ENCODE measurements around the gene MYOM3. TPM values are rescaled to one million over a fixed set of nuclear protein-coding genes. Genes with fewer than 3 reads are reported as not detected.

The MYOM3 gene
- total RNA-seq, 1 experiment from 2014 or later, result 0.05 TPM

DNA sequence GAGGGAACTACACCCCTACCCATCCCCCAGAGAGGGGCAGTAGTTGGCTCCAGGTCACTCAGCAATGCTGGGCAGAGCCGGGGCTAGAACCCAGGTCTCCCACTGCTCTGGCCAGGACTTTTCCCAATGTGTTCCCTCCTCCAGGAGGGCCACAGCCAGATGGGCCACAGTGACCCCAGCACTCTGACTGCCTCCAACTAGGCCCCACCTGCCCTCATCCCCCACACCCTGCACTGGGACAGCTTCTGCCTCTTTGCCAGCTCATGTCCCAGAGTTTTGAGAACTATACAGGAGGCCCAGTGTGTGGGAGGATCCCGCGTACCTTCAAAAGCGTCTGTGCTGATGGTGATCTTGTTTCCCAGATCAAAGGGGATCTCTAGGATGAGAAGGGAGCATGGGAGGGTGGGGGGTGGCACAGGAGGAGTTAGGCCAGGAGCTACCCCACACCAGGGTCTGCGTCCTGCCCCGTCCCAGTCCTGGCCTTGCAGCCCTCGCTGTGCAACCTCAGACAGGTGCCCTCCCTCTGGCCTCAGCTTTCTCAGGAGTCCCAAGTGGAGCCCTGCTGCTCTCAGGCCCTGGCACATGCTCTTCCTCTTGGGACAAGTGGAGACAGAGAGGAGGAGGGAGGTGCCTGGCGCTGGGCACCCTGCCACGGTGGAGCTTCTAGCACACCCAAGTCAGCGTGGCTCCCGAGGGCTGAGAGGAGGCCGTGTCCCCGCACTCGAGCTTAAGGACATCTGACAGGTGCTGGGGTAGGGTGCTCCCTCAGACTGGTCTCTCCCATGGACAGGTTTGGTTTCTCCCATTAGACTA is 22.0 kb downstream of the MYOM3 start:
- ATAC-seq (no peak), DNase-seq (ENCODE audit: low read depth, low spot score) (no peak)
- no peak for TF ChIP-seq SIN3A (IDR thresholded peaks at IDR 0.05; ENCODE audit: borderline replicate concordance, insufficient read depth, low read depth, low read length)
- no peak for TF ChIP-seq TCF7L2 (IDR thresholded peaks at IDR 0.05; ENCODE audit: low read depth, low read length)
- TF ChIP-seq, protein P1, sequence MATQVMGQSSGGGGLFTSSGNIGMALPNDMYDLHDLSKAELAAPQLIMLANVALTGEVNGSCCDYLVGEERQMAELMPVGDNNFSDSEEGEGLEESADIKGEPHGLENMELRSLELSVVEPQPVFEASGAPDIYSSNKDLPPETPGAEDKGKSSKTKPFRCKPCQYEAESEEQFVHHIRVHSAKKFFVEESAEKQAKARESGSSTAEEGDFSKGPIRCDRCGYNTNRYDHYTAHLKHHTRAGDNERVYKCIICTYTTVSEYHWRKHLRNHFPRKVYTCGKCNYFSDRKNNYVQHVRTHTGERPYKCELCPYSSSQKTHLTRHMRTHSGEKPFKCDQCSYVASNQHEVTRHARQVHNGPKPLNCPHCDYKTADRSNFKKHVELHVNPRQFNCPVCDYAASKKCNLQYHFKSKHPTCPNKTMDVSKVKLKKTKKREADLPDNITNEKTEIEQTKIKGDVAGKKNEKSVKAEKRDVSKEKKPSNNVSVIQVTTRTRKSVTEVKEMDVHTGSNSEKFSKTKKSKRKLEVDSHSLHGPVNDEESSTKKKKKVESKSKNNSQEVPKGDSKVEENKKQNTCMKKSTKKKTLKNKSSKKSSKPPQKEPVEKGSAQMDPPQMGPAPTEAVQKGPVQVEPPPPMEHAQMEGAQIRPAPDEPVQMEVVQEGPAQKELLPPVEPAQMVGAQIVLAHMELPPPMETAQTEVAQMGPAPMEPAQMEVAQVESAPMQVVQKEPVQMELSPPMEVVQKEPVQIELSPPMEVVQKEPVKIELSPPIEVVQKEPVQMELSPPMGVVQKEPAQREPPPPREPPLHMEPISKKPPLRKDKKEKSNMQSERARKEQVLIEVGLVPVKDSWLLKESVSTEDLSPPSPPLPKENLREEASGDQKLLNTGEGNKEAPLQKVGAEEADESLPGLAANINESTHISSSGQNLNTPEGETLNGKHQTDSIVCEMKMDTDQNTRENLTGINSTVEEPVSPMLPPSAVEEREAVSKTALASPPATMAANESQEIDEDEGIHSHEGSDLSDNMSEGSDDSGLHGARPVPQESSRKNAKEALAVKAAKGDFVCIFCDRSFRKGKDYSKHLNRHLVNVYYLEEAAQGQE (IDR thresholded peaks at IDR 0.05; ENCODE audit: insufficient read depth in 1 of 2, low read depth in 2 of 2, low read length in 1 of 2), result no peak
- TF ChIP-seq, protein P2, sequence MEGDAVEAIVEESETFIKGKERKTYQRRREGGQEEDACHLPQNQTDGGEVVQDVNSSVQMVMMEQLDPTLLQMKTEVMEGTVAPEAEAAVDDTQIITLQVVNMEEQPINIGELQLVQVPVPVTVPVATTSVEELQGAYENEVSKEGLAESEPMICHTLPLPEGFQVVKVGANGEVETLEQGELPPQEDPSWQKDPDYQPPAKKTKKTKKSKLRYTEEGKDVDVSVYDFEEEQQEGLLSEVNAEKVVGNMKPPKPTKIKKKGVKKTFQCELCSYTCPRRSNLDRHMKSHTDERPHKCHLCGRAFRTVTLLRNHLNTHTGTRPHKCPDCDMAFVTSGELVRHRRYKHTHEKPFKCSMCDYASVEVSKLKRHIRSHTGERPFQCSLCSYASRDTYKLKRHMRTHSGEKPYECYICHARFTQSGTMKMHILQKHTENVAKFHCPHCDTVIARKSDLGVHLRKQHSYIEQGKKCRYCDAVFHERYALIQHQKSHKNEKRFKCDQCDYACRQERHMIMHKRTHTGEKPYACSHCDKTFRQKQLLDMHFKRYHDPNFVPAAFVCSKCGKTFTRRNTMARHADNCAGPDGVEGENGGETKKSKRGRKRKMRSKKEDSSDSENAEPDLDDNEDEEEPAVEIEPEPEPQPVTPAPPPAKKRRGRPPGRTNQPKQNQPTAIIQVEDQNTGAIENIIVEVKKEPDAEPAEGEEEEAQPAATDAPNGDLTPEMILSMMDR (IDR thresholded peaks at IDR 0.05), result no peak
- no peak for TF ChIP-seq POLR2AphosphoS5 (IDR thresholded peaks at IDR 0.05; ENCODE audit: low read depth, low read length)
- no peaks in the 10 kb centered on the region for H3K4me1 ChIP-seq (ENCODE audit: control insufficient read depth, insufficient read depth, low read length)
- ChIA-PET CTCF (no interaction called here), POLR2A (no interaction called here)
- no peaks in the 10 kb centered on the region for H3K36me3 ChIP-seq (ENCODE audit: control insufficient read depth, insufficient read depth, low read length)
- BruUV-seq (replicated peaks), result no TSS peak
- no peaks in the 10 kb centered on the region for H3K9me3 ChIP-seq (ENCODE audit: control insufficient read depth, insufficient read depth, low read depth, low read length)
- in situ Hi-C loops (cut with HindIII; ENCODE audit: low pct_unique_long_range_greater_than_20kb, low sequenced_read_pairs), result no loop called here
- H3K27ac ChIP-seq (ENCODE audit: low read length), result no peak overlapping the region
- intact Hi-C loops (cut with micrococcal nuclease; ENCODE audit: unreplicated experiment), result no loop called here
- H3K4me3 ChIP-seq (ENCODE audit: low read depth in 2 of 2, low read length in 2 of 2), result no peak overlapping the region
- H3K27me3 ChIP-seq (ENCODE audit: control insufficient read depth, insufficient read depth, low read length), result no peaks in the 10 kb centered on the region

DNA sequence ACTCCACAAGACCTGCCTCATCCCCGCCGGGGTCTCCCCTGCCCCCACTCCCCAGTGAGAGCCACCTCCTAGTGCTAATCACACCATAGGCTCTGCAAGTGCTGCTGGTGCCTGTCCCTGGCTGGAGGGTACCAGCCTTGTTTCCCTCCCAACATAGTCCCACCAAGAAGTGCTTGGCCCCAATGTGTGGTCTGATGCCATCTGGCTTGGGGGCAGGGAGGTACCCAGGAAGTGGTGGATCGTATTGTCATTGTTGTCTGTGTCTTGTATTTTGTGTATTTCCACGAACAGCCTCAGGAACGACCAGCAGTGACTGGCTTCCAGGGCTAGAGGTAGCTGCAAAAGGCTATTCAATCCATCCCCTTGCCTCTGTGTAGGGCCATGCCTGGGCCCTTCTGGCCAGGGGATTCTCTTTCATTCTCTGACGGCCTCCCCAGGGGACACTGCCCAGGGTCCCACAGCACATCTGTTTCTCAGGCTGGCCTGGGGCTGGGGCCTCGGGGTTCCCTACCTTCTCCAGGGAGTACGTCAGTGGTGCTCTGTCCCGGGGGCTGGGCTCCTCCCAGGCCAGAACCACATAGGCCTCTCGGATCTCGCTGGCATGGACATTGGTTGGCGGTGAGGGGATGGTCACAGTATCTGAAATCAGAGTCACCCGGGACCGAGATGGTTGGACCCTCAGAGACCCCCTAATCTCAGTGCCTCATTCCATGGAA is 22.8 kb downstream of the MYOM3 start:
- Histone ChIP-seq H3K9me3 (ENCODE audit: control insufficient read depth, insufficient read depth, low read depth, low read length) (no peaks in the 10 kb centered on the region), H3K4me1 (ENCODE audit: control insufficient read depth, insufficient read depth, low read length) (no peaks in the 10 kb centered on the region), H3K27ac (ENCODE audit: low read length) (no peak overlapping the region), H3K4me3 (ENCODE audit: low read depth in 2 of 2, low read length in 2 of 2) (no peak overlapping the region), H3K36me3 (ENCODE audit: control insufficient read depth, insufficient read depth, low read length) (no peaks in the 10 kb centered on the region), H3K27me3 (ENCODE audit: control insufficient read depth, insufficient read depth, low read length) (no peaks in the 10 kb centered on the region)
- no peak for DNase-seq (ENCODE audit: low read depth, low spot score)
- ChIA-PET POLR2A (no interaction called here), CTCF (no interaction called here)
- ATAC-seq, result no peak
- no TSS peak for BruUV-seq (replicated peaks)
- intact Hi-C loops (cut with micrococcal nuclease; ENCODE audit: unreplicated experiment), result no loop called here
- TF ChIP-seq, protein P1 (IDR thresholded peaks at IDR 0.05; ENCODE audit: insufficient read depth in 1 of 2, low read depth in 2 of 2, low read length in 1 of 2), result no peak
- TF ChIP-seq TCF7L2 (IDR thresholded peaks at IDR 0.05; ENCODE audit: low read depth, low read length), result no peak
- no peak for TF ChIP-seq SIN3A (IDR thresholded peaks at IDR 0.05; ENCODE audit: borderline replicate concordance, insufficient read depth, low read depth, low read length)
- TF ChIP-seq POLR2AphosphoS5 (IDR thresholded peaks at IDR 0.05; ENCODE audit: low read depth, low read length), result no peak
- TF ChIP-seq, protein P2 (IDR thresholded peaks at IDR 0.05), result no peak
- in situ Hi-C loops (cut with HindIII; ENCODE audit: low pct_unique_long_range_greater_than_20kb, low sequenced_read_pairs), result no loop called here
